ENCODE results near the gene ANKH.

GRCh38 chr5:14816999-14817761 lies 54.4 kb downstream of the ANKH start:
- no peak for TF ChIP-seq POLR2A (IDR thresholded peaks at IDR 0.05; ENCODE audit: low read depth)
- TF ChIP-seq CTCF (IDR thresholded peaks at IDR 0.05) = no peak
- TF ChIP-seq POLR2AphosphoS5 (IDR thresholded peaks at IDR 0.05) = no peak
